Activated T-helper 1 cell treated with anti-CD3 and anti-CD28 coated beads, Interleukin-2, amount 50 U/mL, for 16 hours (primary cell): ENCODE measurements around the gene NDUFS6.

Experiments
- DNase-seq, 2 donors: peaks; one replicate each; pipeline ENCODE4 v3.0.0-alpha.2; 2020; ENCODE audit warnings: low read depth in 1 of 2, low spot score in 1 of 2

The NDUFS6 gene

DNA sequence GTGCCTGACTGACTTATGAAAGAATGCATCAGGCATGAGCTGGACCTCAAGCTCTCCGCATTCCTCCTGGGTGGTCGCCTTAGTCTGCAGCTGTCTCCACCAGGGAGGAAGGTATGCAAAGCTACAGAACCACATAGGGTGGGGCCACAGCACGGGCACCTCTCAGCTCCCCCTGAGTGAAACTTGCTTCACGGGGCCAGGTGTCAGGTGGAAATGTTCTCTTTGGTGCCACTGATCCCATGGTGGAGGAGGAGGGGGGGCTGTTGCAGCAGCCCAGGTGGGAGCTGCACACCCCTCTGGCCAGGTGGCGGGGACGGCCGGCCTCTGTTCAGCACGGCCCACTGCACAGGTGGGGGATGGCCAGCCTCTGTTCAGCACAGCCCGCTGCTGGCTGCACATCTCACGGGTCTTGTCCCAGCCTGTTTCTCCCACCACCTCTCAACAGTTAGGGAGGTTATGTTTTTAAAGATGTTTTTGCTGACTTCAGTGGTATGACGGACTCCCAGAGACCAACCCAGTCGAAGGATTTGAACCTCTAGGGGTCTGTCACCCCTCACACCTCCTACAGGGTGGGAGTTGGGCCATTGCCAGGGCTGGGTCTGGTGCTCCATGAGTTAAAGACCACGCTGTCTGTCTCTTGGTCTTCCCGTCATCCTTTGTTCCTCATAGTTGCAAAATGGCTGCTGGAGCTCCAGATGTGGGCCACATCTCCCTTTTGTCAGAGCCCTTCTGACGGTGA, 35.9 kb upstream of the NDUFS6 start:
- no peak for DNase-seq

DNA sequence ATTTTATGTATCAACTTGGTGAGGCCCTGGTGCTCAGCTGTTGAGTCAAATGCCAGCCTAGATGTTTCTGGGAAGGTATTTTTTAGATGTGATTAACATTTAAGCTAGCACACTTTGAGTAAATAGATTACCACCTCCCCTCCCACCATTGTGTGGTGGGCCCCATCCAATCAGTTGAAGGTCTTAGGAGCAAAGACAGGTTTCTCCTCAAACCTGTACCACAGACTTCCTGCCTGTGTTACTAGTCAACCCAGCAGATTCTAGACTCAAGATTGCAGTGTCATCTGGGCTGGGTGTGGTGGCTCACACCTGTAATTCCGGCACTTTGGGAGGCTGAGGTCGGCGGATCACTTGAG, 35.3 kb upstream of the NDUFS6 start:
- no peak for DNase-seq

DNA sequence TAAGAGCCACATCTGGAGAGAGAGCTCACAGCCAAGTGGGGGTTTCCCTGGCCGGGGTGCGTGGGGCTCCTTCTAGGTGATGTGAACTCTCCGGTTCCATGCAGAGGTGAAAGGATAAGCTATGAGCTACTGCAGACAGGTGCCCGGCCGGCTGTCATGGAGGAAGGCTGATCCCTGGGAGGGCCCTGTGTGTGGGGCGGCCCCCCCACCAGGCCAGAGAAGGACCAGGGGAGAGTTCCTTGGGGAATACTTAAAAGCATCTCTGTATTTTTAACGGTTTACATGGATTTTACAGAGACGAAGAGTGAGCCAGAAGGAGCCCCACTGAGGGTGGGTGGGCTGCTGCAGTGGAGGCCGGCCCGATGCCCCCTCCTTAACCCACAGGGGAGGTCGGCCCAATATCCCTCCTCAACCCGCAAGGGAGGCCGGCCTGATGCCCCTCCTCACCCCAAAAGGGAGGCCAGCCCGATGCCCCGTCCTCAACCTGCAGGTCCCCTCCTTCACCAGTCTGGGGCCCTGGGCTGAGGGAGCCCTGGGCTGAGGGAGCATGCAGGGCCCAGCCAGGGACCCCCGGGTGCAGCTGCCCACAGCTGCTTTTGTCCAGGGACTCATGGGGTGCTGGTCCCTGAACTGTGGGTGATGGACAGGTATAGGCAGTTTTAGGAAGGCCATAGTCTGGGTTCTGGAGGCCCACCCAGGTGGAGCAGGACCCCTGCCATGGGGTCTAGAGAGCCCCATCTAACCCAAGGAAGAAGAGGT, 33.5 kb upstream of the NDUFS6 start:
- no peak for DNase-seq

DNA sequence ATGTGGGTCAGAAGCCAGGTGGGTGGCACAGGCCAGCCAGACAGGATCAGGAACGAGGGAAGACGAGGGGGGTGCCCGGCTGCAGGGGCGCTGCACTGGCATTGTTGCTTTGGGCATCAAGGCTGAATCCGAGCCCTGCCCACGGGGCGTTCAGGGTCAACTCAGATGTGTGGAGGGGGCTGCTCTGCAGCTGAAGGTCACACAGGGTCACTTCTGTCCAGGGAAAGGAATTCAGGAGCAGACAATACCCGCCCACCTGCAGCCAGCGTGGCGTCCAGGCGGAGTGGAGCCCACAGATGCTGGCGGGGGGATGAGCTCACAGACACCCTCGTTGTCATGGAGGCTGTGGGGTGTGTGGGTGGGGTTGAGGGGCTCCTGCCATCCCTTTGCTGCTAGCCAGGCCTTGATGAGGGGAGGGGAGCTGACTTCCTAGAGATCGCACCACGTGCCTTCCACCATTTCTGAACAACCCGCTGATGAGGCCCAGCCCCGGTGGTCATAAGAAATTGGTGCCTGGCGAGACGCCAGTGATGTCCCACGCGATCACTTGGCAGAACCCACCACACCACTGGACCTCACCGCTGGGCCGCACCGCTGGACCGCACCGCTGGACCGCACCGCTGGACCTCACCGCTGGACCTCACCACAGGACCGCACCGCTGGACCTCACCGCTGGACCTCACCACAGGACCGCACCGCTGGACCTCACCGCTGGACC, 32.8 kb upstream of the NDUFS6 start:
- DNase-seq = no peak

DNA sequence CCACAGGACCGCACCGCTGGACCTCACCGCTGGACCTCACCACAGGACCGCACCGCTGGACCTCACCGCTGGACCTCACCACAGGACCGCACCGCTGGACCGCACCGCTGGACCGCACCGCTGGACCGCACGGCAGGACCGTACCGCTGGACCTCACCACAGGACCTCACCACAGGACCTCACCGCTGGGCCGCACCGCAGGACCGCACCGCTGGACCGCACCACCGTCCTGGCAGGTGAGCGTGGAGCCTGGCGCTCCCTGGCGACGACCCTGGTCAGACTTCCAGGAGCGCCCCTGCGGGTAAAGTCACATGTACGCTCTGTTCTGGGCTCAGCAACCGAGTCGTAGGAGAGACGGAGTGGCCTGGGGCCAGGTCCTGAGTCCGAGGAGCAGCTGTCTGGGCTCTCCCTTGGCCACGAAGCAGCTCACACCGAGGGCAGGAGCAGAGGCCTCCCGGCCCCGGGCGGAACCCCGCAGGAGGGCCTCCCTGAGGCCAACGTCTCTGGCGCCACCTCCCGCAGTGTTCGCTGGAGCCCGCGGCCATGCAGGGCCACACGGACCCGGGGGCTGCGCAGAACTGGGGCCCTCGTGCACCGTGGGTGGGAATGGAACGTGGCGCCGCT, 32.1 kb upstream of the NDUFS6 start:
- no peak for DNase-seq

DNA sequence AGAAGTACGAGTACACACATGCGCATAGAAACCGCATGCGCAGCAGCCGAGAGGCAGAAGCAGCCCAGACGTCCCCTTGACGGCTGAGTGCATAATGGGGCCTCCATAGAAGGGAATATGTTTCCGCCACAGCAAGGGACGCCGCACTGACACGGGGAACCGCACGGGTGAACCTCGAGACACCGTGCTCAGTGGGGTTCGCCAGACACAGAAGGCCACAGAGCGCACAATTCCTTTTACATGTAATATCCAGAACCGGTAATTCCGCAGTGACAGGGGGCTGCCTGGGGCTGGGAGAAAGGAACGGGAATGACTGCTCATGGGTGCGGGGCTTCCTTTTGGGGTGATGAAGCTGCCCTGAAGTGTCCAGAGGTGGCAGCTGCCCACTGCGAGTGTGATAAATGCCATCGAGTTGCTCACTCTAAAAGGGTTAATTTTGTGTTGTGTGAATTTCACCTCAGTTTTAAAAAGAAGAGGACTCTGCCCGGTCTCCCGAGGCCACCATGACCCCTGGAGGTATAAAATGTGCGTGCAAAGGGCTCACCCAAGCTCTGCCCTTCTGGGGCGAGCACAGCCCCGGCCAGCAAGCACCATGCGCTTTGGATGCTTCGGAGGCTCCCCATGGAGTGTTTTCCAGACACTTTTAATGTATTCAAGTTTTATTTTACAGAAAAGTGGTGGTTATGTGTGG, 31.3 kb upstream of the NDUFS6 start:
- no peak for DNase-seq

DNA sequence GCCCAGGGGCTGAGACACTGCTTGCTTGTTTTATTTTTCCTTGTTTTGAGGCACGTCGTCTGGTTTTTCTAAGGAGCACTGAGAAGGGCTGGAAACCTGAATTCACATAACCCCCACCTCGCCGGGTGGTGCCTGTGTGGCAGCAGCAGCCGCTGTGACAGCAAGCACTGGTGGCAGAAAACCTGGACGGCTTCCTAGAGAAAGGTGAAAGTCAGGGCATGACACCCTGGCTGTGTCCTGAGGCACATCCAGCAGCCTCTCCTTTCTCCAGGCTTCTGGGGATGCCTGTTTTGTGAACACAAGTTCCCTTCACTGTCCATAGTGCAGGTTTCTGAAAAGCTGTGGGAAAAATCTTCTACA, 30.8 kb upstream of the NDUFS6 start:
- DNase-seq = no peak

DNA sequence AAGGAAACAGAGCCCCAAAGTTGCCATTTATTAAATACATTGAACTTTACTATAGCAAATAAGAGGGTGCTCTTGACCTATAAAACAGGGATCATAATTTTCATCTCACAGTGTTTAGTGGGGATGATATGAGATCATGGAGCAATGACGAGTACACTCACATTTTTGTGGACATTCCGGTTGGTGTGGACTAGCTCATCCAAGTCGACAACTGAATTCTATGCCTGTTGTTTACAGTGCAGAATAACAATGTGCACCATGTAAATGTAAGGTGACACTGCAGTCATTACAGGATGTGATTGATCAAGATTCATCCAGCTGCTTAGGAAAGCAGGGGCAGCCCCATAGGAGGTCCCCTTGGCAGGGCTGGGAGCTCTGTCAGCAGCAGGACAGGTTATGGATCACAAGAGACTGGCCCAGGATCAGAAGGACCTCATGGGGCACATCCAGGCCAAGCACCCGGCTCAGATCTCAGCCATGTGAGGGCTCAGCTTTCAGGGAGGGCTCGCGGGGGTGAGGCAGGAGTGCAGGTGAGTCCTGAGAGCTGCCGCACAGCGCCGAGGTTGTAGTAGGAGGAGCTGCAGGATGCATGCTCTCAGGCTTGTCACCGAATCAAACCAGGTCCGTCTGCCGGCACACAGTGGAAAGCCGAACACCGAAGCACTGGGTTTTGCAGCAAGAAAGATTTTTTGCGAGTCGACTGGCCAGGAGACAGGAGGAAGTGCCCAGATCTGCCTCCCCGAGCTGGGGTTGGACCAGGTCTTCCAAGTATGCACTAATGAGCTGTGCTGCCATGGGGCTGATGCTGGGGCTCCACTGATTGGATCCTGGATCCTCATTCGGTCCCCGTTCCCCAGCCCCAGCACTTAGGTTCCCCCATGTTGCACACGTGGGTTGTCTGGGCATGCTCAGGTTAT, 29.8 kb upstream of the NDUFS6 start:
- no peak for DNase-seq

DNA sequence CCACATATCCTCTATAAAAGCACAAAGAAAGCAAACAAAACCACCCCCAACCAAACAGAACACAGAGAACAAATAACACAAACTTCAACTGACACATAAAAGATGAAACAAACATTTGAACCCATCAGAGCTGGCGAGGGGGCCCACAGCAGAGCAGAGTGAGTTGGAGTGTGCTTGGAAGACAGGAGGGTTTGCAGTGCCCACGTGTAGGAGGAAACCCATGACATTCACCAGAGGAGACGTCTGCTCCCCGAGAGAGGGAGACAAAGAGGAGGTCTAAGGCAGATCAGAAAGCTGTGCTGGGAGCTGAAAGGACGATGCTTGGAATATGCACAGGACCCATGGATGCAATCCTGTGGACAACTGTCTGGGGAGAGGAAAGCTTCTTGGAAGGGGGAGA, 28.6 kb upstream of the NDUFS6 start:
- no peak for DNase-seq

DNA sequence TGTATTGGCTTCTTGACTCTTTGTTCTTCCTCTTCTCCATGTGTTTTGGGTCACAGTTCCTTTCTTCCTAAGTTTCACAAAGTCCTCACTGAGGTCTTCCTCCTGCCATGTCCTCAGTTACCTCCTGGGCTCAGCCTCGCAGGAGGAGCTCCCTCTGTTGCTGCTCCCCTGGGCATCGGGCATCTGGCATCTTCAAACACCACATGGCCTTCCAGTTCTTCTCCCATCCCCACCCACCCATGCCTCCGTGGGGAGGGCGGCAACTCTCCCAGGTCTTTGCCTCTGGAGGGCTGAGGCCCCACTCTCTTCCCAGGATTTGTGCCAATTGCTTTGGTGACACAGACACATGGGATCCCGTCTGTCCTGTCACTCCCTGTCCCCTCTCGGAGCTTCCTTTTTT, 24.4 kb upstream of the NDUFS6 start:
- no peak for DNase-seq

DNA sequence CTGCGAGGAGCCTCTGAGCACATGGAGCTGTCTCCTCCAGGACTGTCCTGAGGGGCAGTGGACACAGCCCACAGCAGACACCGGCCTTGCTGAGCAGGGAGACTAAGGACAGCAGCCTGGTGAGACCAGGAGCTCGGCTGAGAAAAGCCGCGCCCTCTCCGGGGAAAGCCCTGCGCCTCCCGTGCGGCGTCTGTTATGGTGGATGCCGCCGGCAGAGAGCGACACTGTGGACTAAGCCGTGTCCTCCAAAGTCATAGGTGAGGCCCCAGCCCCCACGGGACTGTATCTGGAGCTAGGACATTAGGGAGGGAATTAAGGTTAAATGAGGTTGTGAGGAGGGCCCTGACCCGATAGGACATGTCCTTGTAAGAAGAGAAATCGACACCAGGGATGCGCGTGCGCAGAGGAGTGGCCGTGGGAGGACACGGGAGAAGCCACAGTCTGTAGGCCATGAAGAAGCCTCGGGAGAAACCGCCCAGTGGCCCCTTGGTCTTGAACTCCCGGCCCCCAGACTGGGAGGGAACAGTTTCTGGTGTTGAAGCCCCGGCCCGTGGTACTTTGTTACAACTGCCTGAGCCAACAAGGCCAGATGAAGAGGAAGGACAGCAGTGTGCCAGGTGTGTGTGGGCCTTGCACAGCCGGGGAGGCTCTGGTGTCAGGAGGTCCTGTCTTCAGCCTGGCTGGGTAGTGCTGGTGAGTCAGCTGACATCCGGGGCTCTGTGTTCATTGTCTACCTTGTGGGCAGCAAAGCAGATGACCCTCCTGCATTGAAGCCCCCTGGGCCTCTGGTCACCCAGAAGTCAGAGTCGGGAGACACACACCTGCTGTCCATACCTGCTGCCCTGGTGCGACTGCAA, 23.7 kb upstream of the NDUFS6 start:
- DNase-seq = no peak

DNA sequence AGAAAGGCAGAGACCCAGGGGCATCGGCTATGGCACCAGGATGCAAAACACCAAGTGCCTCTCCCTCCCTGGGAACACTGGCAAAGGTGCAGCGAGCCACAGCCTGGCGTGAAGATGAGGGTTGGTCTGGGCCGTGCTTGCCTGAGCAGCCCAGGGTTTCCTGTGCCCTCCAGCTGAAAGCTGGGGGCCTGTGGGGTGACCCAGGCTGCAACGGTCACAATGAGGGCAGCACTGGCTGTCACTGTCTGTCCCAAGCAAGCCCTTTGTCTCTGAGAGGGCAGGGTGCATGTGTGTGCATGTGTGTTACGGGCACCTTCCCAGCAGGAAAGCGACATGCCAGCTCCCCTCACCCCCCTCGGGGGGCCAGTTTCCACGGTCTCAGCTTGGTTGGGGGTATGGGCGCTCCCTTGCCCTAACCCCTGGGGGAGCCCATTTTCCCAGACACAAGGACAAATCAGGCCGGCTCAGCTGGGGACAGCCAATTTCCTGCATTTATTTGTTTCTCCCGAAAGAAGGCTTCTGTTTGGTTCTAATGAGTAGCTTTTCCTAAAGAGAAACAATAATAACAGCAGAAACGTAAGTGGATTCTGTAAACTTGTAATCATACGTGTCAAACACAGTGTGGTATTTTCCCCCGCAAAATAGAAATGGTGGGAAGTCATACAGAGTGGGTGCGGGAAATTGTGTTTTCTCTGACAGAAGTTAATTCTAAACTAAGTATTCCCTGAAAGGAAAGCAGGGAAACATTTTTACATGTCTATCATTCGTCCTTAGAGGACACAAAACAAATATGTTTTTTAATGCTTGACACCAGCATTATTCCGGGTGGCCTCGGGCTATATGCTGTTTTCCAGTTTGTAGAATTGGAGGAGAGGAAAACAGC, 22.8 kb upstream of the NDUFS6 start:
- DNase-seq = no peak

DNA sequence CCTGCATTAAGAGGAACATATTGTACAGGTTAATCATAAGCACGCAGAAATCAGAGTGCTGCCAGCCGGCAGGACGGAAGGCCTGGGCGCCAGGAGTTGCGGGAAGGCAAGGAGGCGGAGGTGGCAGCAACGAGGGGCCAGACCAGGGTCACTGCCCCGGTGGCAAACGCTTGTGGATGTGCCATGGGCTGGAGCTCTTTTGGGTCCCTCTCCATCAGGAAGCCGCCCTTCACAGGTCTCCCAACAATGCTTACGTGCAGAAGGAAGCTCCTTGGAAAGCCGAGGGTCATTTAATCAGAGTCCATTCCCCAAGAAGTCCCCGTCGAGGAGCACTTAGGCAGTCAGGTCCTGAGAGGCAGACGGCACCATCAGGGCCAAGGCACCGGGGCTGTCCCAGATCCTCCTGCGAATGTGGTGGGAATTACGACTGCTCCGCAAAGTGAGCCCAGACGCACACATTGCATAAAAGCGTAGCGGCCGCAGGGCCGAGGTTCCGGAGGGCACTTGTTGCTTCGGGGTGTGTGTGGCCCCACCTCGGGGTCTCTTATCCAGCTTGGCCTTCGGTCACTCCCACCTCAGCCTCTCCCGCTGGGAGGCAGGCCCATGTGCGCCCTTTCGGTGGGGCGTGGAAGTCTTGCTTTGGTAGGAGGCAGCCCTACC, 22.1 kb upstream of the NDUFS6 start:
- DNase-seq = no peak

DNA sequence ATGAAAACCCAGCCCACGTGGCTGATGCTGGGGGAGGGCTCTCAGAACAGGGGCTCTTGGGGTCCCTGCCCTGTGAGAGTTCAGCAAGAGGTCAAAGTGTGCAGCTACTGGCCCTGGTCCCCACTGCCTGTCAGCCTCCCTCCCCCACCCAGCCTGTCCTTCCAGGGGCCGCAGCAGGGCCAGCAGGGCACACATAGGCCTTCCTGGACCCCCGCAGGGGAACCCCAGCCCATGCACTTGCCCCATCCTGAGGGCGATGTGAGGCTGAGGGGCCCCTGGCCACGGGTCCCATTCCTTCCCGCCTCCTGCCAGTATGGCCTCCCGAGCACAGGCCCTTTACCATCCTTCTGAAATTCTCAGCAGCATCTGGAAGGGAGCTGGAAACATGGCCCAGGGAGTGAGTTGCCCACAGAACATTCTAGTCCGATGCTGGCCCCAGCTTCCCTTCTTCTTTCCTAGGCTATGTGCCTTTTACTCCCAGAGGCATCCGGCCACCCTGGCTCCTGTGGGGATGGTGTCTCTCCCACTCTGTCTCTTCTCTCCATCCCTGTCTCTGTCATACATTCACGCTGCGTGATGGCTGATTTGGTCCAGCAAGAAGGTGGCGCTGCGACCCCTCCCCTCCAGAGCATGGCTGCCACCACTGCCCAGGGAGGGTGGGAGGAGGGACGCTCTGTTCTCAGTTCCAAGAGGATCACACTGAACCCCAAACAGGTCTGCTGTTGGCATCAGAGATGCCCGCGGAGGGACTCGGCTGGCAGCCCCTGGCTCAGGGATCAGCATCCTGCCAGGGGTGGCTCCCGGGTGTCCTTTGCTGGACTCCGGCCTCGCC, 21.2 kb upstream of the NDUFS6 start:
- no peak for DNase-seq

DNA sequence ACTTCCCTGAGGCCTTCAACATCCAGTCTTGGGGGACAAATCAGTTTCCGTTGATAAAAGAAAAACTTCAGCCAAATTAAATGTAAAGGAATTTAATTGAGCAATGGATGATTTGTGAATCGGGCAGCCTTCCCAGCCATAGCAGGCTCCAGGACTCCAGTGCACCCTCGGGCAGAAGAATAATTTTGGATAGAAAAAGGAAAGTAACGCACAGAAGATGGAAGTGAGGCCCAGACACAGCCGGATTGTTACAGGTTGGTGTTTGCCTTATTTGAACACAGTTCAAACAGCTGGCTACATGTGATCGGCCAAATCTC, 20.6 kb upstream of the NDUFS6 start:
- no peak for DNase-seq

DNA sequence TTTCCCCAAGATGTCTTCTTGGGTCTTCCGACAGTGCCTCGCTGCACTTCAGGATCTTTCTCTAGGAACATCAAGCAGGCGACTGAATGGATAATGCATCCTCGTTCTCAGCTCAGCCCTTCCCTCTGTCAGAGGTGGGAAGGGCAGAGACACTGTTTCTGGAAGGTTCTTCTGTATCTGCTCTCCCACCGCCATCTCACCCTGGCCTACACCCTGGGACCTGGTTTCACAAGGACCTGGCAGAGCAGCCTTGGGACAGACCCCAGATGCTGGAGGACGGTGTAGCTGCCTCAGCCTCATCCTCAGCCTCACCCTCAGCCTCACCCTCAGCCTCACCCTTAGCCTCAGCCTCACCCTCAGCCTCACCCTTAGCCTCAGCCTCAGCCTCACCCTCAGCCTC, 20.1 kb upstream of the NDUFS6 start:
- no peak for DNase-seq

DNA sequence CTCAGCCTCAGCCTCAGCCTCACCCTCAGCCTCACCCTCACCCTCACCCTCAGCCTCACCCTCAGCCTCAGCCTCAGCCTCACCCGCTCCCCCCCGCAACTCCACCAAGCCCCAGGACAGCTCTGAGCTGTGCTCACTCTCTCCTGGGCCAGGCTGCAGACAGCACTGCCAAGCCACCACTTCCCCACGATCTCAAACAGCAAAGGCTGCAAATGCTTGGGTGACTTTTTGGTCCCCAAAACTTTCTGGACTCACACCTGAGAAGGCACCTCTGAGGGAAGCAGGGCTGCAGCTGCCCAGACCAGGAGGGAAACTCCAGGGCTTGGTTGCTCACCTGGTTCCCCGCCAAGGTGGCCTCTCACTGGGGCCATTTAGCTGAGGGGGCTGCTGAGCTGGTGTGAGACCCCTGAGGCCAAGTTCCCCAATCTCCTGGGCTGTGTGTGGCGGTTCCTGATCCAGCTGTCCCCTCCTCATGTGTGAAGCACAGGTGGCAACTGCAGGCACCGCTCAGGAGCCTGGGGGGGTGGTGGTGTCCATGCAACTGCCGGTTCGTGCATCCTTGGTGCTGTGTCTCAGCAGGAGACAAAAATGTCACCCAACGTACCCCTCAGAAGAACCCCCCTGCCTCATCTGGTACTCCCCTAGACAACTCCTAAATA, 19.4 kb upstream of the NDUFS6 start:
- DNase-seq = no peak
